ENCODE measurements around the gene DCST2.

DCST2 gene

GRCh38 chr1:154994591-154994990, 39.0 kb downstream of the DCST2 start:
- no peak for TF ChIP-seq SUZ12 (IDR thresholded peaks at IDR 0.05; ENCODE audit: extremely low read depth, insufficient read depth, insufficient read length)
- TF ChIP-seq YY1 (IDR thresholded peaks at IDR 0.05; ENCODE audit: insufficient read depth, insufficient read length) = no peak
- no peak for TF ChIP-seq ZNF274 (IDR thresholded peaks at IDR 0.05; ENCODE audit: low read depth, low read length)
- Histone ChIP-seq H3K4me1 (ENCODE audit: insufficient read depth, insufficient read length) (peaks cover 19% of the 10 kb centered on the region), H3K36me3 (ENCODE audit: insufficient read depth, insufficient read length, low read length) (peaks cover 40% of the 10 kb centered on the region), H3K9ac (ENCODE audit: insufficient read length, low read depth) (no peak overlapping the region), H3K4me3 (ENCODE audit: insufficient read length, low read depth) (no peak overlapping the region), H3K9me3 (ENCODE audit: insufficient read depth, low read length) (no peaks in the 10 kb centered on the region), H3K27me3 (ENCODE audit: insufficient read depth, insufficient read length) (no peaks in the 10 kb centered on the region)
- no peak for DNase-seq (ENCODE audit: low read depth, low spot score)

GRCh38 chr1:154994269-154994587, 39.4 kb downstream of the DCST2 start:
- Histone ChIP-seq H3K9ac (ENCODE audit: insufficient read length, low read depth) (no peak overlapping the region), H3K27me3 (ENCODE audit: insufficient read depth, insufficient read length) (no peaks in the 10 kb centered on the region), H3K9me3 (ENCODE audit: insufficient read depth, low read length) (no peaks in the 10 kb centered on the region), H3K4me1 (ENCODE audit: insufficient read depth, insufficient read length) (peaks cover 19% of the 10 kb centered on the region), H3K36me3 (ENCODE audit: insufficient read depth, insufficient read length, low read length) (peaks cover 43% of the 10 kb centered on the region), H3K4me3 (ENCODE audit: insufficient read length, low read depth) (no peak overlapping the region)
- no peak for DNase-seq (ENCODE audit: low read depth, low spot score)
- TF ChIP-seq YY1 (IDR thresholded peaks at IDR 0.05; ENCODE audit: insufficient read depth, insufficient read length) (no peak), ZNF274 (IDR thresholded peaks at IDR 0.05; ENCODE audit: low read depth, low read length) (no peak), SUZ12 (IDR thresholded peaks at IDR 0.05; ENCODE audit: extremely low read depth, insufficient read depth, insufficient read length) (no peak)

GRCh38 chr1:154993572-154994268, 39.9 kb downstream of the DCST2 start, which contains the start of gene LENEP:
Gene LENEP (plus strand): TSS chr1:154993586. CDS start chr1:154993608, 22 bp downstream.
- TF ChIP-seq ZNF274 (IDR thresholded peaks at IDR 0.05; ENCODE audit: low read depth, low read length) (no peak), SUZ12 (IDR thresholded peaks at IDR 0.05; ENCODE audit: extremely low read depth, insufficient read depth, insufficient read length) (no peak), YY1 (IDR thresholded peaks at IDR 0.05; ENCODE audit: insufficient read depth, insufficient read length) (no peak)
- Histone ChIP-seq H3K36me3 (ENCODE audit: insufficient read depth, insufficient read length, low read length) (peaks cover 48% of the 10 kb centered on the region), H3K4me3 (ENCODE audit: insufficient read length, low read depth) (no peak within 1 kb of the TSS), H3K4me1 (ENCODE audit: insufficient read depth, insufficient read length) (peaks cover 19% of the 10 kb centered on the region), H3K9ac (ENCODE audit: insufficient read length, low read depth) (peak within 1 kb of the TSS; percentile 17), H3K9me3 (ENCODE audit: insufficient read depth, low read length) (no peaks in the 10 kb centered on the region), H3K27me3 (ENCODE audit: insufficient read depth, insufficient read length) (no peaks in the 10 kb centered on the region)
- no peak for DNase-seq (ENCODE audit: low read depth, low spot score)

- no peak for DNase-seq (ENCODE audit: low read depth, low spot score)
Observed at GRCh38 chr1:154992721-154993571, 40.6 kb downstream of the DCST2 start.

GRCh38 chr1:154990276-154990675, 43.3 kb downstream of the DCST2 start:
- Histone ChIP-seq H3K27me3 (ENCODE audit: insufficient read depth, insufficient read length) (no peaks in the 10 kb centered on the region), H3K9ac (ENCODE audit: insufficient read length, low read depth) (no peak overlapping the region), H3K4me1 (ENCODE audit: insufficient read depth, insufficient read length) (peaks cover 23% of the 10 kb centered on the region), H3K9me3 (ENCODE audit: insufficient read depth, low read length) (no peaks in the 10 kb centered on the region), H3K36me3 (ENCODE audit: insufficient read depth, insufficient read length, low read length) (peaks cover 77% of the 10 kb centered on the region), H3K4me3 (ENCODE audit: insufficient read length, low read depth) (no peak overlapping the region)
- no peak for TF ChIP-seq YY1 (IDR thresholded peaks at IDR 0.05; ENCODE audit: insufficient read depth, insufficient read length)
- DNase-seq (ENCODE audit: low read depth, low spot score) = no peak

More at GRCh38 chr1:154992721-154993571, 40.6 kb downstream of the DCST2 start:
- H3K9ac ChIP-seq (ENCODE audit: insufficient read length, low read depth) = no peak overlapping the region
- H3K27me3 ChIP-seq (ENCODE audit: insufficient read depth, insufficient read length) = no peaks in the 10 kb centered on the region
- peaks cover 56% of the 10 kb centered on the region for H3K36me3 ChIP-seq (ENCODE audit: insufficient read depth, insufficient read length, low read length)
- peaks cover 26% of the 10 kb centered on the region for H3K4me1 ChIP-seq (ENCODE audit: insufficient read depth, insufficient read length)
- H3K9me3 ChIP-seq (ENCODE audit: insufficient read depth, low read length) = no peaks in the 10 kb centered on the region
- no peak overlapping the region for H3K4me3 ChIP-seq (ENCODE audit: insufficient read length, low read depth)
- TF ChIP-seq ZNF274 (IDR thresholded peaks at IDR 0.05; ENCODE audit: low read depth, low read length) (no peak), SUZ12 (IDR thresholded peaks at IDR 0.05; ENCODE audit: extremely low read depth, insufficient read depth, insufficient read length) (no peak), YY1 (IDR thresholded peaks at IDR 0.05; ENCODE audit: insufficient read depth, insufficient read length) (no peak)

- H3K9ac ChIP-seq (ENCODE audit: insufficient read length, low read depth) = no peak overlapping the region
- no peak overlapping the region for H3K4me3 ChIP-seq (ENCODE audit: insufficient read length, low read depth)
- peaks cover 84% of the 10 kb centered on the region for H3K36me3 ChIP-seq (ENCODE audit: insufficient read depth, insufficient read length, low read length)
- peaks cover 19% of the 10 kb centered on the region for H3K4me1 ChIP-seq (ENCODE audit: insufficient read depth, insufficient read length)
- DNase-seq (ENCODE audit: low read depth, low spot score) = no peak
- no peaks in the 10 kb centered on the region for H3K27me3 ChIP-seq (ENCODE audit: insufficient read depth, insufficient read length)
- TF ChIP-seq YY1 (IDR thresholded peaks at IDR 0.05; ENCODE audit: insufficient read depth, insufficient read length) = no peak
- no peak for TF ChIP-seq SUZ12 (IDR thresholded peaks at IDR 0.05; ENCODE audit: extremely low read depth, insufficient read depth, insufficient read length)
- H3K9me3 ChIP-seq (ENCODE audit: insufficient read depth, low read length) = no peaks in the 10 kb centered on the region
Observed at GRCh38 chr1:154989195-154989860, 44.3 kb downstream of the DCST2 start.
